ENCODE data around the gene CHADL. TPM values are rescaled to one million over a fixed set of nuclear protein-coding genes. Genes with fewer than 3 reads are reported as not detected.

CHADL gene
- total RNA-seq, 1 donor from 2014 or later: 13.1 TPM

- no peak for ATAC-seq
- intact Hi-C loops (cut with DNase I): loop anchor here (5.0 kb wide), 1 partner anchor 610 kb away; no protein-coding TSS in a partner anchor
- DNase-seq (ENCODE audit: low spot score): no peak
Observed at GRCh38 chr22:41237036-41237706, 3.6 kb downstream of the CHADL start.

- ATAC-seq (no peak), DNase-seq (ENCODE audit: low spot score) (no peak)
- intact Hi-C loops (cut with DNase I): loop anchor here (5.0 kb wide), 1 partner anchor 612 kb away; no protein-coding TSS in a partner anchor
Observed at GRCh38 chr22:41234815-41235695, 5.7 kb downstream of the CHADL start.

- DNase-seq (ENCODE audit: low spot score) (no peak), ATAC-seq (no peak)
- intact Hi-C loops (cut with DNase I): no loop called here
Observed at GRCh38 chr22:41231369-41231768, 9.4 kb downstream of the CHADL start.

- ATAC-seq: no peak
- DNase-seq (ENCODE audit: low spot score): no peak
- intact Hi-C loops (cut with DNase I): no loop called here
Observed at GRCh38 chr22:41230401-41230785, 10.3 kb downstream of the CHADL start.

- no peak for DNase-seq (ENCODE audit: low spot score)
- intact Hi-C loops (cut with DNase I): no loop called here
- no peak for ATAC-seq
Observed at GRCh38 chr22:41229730-41230400, 10.9 kb downstream of the CHADL start.

- intact Hi-C loops (cut with DNase I): no loop called here
- no peak for ATAC-seq
- no peak for DNase-seq (ENCODE audit: low spot score)
Observed at GRCh38 chr22:41229215-41229614, 11.5 kb downstream of the CHADL start.

GRCh38 chr22:41226723-41227655 lies 13.7 kb downstream of the CHADL start:
- ATAC-seq (peak; percentile 57), DNase-seq (ENCODE audit: low spot score) (no peak)
- intact Hi-C loops (cut with DNase I): no loop called here

- intact Hi-C loops (cut with DNase I): no loop called here
- ATAC-seq (no peak), DNase-seq (ENCODE audit: low spot score) (no peak)
Observed at GRCh38 chr22:41223535-41223934, 17.2 kb downstream of the CHADL start.

GRCh38 chr22:41222846-41223507 lies 17.8 kb downstream of the CHADL start:
- intact Hi-C loops (cut with DNase I): no loop called here
- ATAC-seq: no peak
- DNase-seq (ENCODE audit: low spot score): no peak

- intact Hi-C loops (cut with DNase I): loop anchor here (5.0 kb wide), 1 partner anchor 1935 kb away; the partner anchor contains the start of gene TSPO
- DNase-seq (ENCODE audit: low spot score) (peak; percentile 81), ATAC-seq (peak; percentile 94)
Observed at GRCh38 chr22:41217553-41218157, 23.1 kb downstream of the CHADL start.

GRCh38 chr22:41216984-41217383 lies 23.7 kb downstream of the CHADL start:
- intact Hi-C loops (cut with DNase I): loop anchor here (5.0 kb wide), 1 partner anchor 1935 kb away; the partner anchor contains the start of gene TSPO
- no peak for DNase-seq (ENCODE audit: low spot score)
- ATAC-seq: peak; percentile 51

- DNase-seq (ENCODE audit: low spot score) (no peak), ATAC-seq (no peak)
- intact Hi-C loops (cut with DNase I): loop anchor here (5.0 kb wide), 1 partner anchor 1936 kb away; the partner anchor contains the start of gene TSPO
Observed at GRCh38 chr22:41215926-41216325, 24.8 kb downstream of the CHADL start.

- intact Hi-C loops (cut with DNase I): loop anchor here (5.0 kb wide), 1 partner anchor 1937 kb away; the partner anchor contains the start of gene TSPO
- DNase-seq (ENCODE audit: low spot score) (no peak), ATAC-seq (no peak)
Observed at GRCh38 chr22:41215409-41215808, 25.3 kb downstream of the CHADL start.

GRCh38 chr22:41206719-41207118 lies 34.0 kb downstream of the CHADL start:
- ATAC-seq: no peak
- intact Hi-C loops (cut with DNase I): no loop called here
- DNase-seq (ENCODE audit: low spot score): no peak

- ATAC-seq: peak; percentile 100
- intact Hi-C loops (cut with DNase I): no loop called here
- peak; percentile 99 for DNase-seq (ENCODE audit: low spot score)
Observed at GRCh38 chr22:41204992-41205900, 35.5 kb downstream of the CHADL start, which contains the start of gene L3MBTL2. L3MBTL2 (plus strand) TSS chr22:41205312; CDS start chr22:41205363, 51 bp downstream.

GRCh38 chr22:41204066-41204465 lies 36.7 kb downstream of the CHADL start:
- no peak for ATAC-seq
- intact Hi-C loops (cut with DNase I): no loop called here
- no peak for DNase-seq (ENCODE audit: low spot score)
